Measurements from ENCODE around the gene NHSL2.

GRCh38 chrX:72108666-72109065, 198.0 kb downstream of the NHSL2 start:
- no peak for TF ChIP-seq CTCF (conservative IDR thresholded peaks at IDR 0.05)
- no peak for TF ChIP-seq EZH2 (IDR thresholded peaks at IDR 0.05; ENCODE audit: low read depth)

Data from PC-9 (cell line).